Pons (tissue), 1 donor: Measurements from ENCODE around the gene ERFE.
"Not testable (repeated sequence)": the region's sequence is repeated elsewhere in the genome, so short reads cannot be mapped to it uniquely, and the experiment has no call there.

Experiments
- DNase-seq: peaks from one replicate; pipeline ENCODE4 v3.0.0-alpha.2; 2016; ENCODE audit warnings: low spot score

ERFE gene

GRCh38 chr2:238169708-238170251 lies 11.0 kb downstream of the ERFE start:
- DNase-seq, result no peak

DNA sequence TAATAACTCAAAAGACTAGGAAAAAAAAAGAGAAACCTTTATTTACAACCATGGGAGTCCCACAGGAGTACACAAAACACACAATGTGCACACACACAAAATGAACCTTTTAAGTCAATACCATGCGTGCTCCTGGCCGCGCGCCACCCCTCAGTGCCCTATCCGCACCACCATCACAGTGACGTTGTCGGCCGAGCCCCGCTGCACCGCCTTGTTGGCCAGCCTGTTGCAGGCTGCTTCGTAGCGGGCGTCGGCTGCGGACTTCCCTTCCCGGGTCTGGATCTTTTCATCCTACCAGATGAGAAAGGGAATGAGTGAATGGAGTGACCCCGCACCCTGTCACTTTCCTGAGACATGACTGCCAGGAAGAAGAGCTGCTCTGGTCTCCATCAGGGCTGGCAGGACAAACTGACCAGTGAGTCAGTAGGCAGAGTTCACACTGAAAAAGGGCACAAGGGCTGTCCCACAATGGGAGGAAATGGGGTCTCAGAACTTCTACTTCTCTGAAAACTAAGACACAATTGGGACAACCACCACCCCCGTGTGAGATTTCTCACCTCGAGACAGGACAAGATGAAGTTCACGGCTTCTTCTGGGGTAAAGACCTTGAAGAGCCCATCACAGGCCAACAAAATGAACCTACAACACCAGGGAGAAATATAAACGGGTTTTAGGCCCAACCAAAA lies 11.8 kb downstream of the ERFE start:
- no peak for DNase-seq

- not testable (repeated sequence) for DNase-seq
These were observed 12.3 kb downstream of the ERFE start for GRCh38 chr2:238171072-238171431.

DNA sequence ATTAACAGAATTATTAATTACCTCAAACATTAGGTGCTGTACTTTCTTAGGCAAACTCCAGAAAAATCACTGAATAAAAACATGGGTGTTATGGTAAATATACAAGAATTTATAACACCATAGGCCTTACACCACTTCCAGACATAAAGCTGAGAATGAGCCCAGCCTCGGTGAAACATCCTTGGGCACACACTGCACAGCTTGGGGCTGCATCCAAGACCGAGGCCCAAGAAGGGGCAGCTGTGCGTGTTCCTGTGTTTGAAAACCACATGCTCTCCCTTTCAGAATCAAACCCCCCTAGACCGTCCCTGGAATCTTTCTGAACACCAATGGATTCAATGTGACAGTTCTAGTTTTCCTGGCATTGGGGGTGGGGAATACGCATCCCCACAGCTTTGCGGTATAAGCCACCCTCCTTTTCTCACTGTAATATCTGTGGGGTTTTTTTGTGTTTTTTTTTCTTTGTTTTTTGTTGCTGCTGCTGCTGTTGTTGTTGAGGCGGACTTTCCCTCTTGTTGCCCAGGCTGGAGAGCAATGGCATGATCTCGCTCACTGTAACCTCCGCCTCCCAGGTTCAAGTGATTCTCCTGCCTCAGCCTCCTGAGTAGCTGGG lies 12.9 kb downstream of the ERFE start:
- no peak for DNase-seq

- no peak for DNase-seq
These were observed 13.7 kb downstream of the ERFE start for GRCh38 chr2:238172439-238172838.

- no peak for DNase-seq
These were observed 14.9 kb downstream of the ERFE start for GRCh38 chr2:238173692-238174091.

- DNase-seq, result no peak
These were observed 15.5 kb downstream of the ERFE start for GRCh38 chr2:238174291-238174690.

- DNase-seq, result no peak
These were observed 15.9 kb downstream of the ERFE start for GRCh38 chr2:238174701-238175100.

GRCh38 chr2:238176613-238177012 lies 17.8 kb downstream of the ERFE start:
- no peak for DNase-seq

GRCh38 chr2:238180554-238180953 lies 21.8 kb downstream of the ERFE start:
- no peak for DNase-seq

GRCh38 chr2:238182362-238182761 lies 23.6 kb downstream of the ERFE start:
- DNase-seq, result no peak

DNA sequence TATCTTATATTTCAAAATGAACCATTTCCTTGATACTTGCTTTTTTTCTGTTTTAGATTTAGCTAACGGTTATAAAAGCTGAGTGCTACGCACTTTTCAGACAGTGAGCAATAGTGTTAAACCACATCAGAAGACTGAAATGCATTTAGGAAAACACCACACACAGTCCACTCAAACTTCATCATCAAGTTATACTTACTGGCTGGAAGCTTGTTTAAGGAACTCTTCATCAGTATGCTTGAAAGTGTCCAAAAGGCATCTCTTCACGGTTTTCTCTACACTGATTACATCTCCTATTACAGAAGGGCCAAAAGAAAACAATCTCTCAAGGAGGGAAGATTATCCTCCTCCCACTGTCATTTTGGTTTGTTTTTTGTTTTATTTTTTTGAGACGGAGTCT lies 25.1 kb downstream of the ERFE start:
- no peak for DNase-seq

DNA sequence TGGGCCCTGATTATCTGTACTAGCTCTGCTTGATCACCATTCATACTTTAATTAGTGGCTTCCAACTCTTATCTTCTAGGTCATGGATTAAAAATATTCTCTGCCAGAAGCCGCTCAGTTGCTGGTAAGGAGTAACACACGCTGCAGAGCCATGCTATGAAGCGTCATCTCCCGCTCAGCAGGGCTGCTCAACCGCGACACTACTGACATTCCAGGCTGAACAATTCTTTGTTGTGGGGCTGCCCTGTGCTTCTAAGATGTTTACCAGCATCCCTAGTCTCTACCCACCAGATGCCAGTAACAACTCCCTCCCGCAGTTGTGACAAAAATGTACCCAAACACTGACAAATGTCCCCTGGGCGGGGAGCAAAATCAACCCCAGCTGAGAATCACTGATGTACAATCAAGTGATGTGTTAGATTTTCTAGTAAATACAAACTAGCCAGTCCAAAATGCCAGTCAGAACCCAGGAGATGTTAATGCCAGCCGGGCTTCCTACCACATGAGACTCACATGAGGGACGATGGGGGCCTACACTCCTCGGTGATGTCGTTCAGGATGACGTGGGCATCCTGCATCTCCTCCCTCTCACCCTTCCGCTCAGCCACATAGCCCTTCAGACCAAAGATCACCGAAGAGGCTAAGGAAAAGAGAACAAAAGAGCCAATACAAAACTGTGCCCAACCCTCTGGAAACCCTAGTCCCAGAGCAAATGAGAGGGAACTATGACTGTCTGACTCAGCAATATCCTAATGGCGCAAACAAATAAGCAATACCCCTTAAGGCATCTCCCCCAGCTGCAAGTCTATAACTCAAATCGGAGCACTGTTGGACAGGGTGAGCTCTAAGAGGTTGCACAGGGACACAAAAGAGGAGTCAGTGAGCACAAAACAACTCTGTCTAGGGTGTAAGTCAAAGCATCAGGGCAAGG lies 29.1 kb downstream of the ERFE start:
- peak; percentile 82 for DNase-seq

- DNase-seq, result no peak
These were observed 31.7 kb downstream of the ERFE start for GRCh38 chr2:238190445-238190844.

DNA sequence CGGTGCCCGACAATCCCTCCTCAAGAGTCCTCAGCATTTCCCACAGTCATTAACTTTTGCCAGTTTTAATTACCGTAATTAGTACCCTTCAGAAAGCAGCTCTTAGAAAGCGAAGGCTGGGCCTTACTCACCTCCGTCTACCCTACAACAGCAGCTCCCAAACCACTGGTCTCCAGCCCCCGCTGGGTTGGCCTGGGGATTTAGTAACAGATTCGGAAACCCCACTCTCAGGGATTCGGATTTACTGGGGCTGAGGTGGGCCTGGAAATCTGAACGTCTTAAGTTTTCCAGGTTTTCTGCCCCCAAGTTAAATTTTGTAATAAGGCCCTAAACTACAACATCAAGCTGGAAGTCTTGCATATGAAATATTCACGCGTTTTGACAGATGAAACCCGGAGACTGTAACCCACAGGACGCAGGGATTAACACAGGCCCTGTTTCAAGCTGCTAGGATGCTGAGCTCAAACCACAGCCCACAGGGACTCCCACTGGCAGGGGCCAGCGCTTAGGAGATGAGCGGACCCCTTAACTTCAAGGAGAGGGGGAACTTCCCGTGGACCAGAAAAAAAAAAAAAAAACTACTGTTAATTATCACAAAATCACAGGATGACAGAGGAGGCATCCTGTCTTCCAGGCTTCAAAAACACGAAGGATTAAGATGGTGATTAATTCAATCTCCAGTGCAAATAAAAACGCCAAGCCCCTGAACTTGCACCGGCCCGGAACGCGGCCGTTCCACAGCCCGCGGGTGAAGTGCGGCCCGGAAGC lies 43.7 kb downstream of the ERFE start:
- no peak for DNase-seq

GRCh38 chr2:238203094-238203972 lies 44.6 kb downstream of the ERFE start, which contains the start of gene ILKAP:
Gene ILKAP, minus strand, starts transcription at chr2:238203695. Its CDS starts 142 bp downstream, at chr2:238203553.
- DNase-seq, result peak; percentile 73

- no peak for DNase-seq
These were observed 45.4 kb downstream of the ERFE start for GRCh38 chr2:238203973-238204683.

GRCh38 chr2:238207006-238207405 lies 48.2 kb downstream of the ERFE start:
- no peak for DNase-seq

DNA sequence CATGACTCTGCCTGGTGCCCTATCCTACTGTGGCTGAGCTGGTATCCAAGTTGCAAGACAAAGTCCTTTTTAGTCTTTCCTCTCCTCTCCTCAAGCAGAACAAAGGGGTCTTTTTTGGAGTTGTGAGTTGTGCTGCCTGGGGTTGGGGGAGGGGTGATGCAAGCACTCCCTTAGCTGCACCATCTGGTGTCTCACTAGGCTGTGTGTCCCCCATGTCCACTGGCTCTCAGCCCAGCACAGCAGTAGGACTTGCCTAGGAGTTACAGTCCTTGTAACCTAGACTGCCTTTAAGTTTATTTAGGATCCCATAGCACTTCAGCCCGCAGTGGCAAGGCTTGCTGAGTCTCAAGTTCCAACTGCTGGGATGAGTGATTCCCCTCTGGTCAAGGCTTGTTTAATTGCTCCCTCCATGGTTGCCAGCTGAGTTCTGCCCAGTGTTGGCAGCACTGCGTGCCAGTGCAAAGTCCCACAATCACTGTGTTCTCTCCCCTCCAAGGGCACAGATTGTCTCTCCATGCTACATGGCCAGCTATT lies 57.9 kb downstream of the ERFE start:
- peak; percentile 99 for DNase-seq
